Peyer's patch (tissue), 4 donors: ENCODE results near the gene MUTYH.
A peak's percentile ranks its signal among the peaks of the same experiment; 100 is the strongest.

ENCODE experiments used
- POLR2A ChIP-seq, 2 donors: fragments of 450-650 bp; IDR thresholded peaks; one replicate each; pipeline ENCODE4 v1.5.1; 2017; ENCODE audit warnings: antibody characterized with exemption in 2 of 2, mild to moderate bottlenecking in 2 of 2, moderate library complexity in 2 of 2
- TF ChIP-seq, protein P1 (sequence below), 6 experiments: fragments of 450-650 bp in 4 of 6; fragments of 200-600 bp in 2 of 6; sonication (generic) in 1 of 6; IDR thresholded peaks; one replicate each; pipeline ENCODE4 v1.5.1; 2017 to 2019; ENCODE audit warnings: antibody characterized with exemption in 6 of 6, mild to moderate bottlenecking in 3 of 6, moderate library complexity in 1 of 6

DNA sequence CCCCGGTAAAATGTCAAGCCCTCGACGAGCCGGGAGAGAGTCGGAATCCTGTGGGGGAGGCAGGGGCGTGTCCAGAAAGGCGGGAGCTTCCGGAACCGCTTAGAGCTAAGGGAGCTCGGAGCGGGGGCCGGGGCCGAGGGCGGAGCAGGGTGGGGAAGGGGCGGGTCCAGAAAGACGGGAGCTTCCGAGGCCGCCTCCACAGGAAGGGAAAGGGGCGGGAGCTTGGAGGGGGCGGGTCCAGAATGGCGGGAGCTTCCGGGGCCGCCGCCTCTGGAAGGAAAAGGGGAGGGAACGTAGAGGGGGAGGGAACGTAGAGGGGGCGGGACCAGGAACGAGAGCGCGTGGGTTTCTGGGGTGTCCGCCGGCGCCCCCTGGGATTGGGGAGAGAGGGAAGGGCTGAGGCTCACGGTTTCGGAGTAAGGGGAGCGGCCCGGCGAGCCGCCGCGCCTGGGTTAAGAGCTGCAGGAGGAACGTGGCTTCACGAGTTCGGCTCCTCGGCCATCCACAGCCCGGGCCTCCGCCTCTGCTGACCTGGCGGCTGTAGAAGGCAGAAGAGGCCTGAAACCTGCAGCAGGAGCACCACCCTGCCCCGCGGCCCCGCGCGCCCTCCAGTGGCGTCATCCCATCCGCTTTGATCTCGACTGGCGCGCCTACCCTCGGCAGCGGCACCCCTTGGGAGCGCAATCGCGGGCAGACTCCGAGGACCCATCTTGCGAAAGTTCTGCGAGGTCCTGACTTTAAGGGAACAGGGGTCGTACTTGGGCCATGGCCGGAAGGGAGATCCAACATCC lies 36.5 kb downstream of the MUTYH start:
- TF ChIP-seq POLR2A (IDR thresholded peaks at IDR 0.05): peak; percentile 64 to 73
- TF ChIP-seq, protein P1, sequence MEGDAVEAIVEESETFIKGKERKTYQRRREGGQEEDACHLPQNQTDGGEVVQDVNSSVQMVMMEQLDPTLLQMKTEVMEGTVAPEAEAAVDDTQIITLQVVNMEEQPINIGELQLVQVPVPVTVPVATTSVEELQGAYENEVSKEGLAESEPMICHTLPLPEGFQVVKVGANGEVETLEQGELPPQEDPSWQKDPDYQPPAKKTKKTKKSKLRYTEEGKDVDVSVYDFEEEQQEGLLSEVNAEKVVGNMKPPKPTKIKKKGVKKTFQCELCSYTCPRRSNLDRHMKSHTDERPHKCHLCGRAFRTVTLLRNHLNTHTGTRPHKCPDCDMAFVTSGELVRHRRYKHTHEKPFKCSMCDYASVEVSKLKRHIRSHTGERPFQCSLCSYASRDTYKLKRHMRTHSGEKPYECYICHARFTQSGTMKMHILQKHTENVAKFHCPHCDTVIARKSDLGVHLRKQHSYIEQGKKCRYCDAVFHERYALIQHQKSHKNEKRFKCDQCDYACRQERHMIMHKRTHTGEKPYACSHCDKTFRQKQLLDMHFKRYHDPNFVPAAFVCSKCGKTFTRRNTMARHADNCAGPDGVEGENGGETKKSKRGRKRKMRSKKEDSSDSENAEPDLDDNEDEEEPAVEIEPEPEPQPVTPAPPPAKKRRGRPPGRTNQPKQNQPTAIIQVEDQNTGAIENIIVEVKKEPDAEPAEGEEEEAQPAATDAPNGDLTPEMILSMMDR (IDR thresholded peaks at IDR 0.05): peak; percentile 45 to 88 (median 78)
